Measurements from ENCODE around the gene BORCS8. TPM values are rescaled to one million over a fixed set of nuclear protein-coding genes. Genes with fewer than 3 reads are reported as not detected.

Gene BORCS8
- polyA plus RNA-seq, 1 of the 3 experiments (the other 2 are of a cell fraction), result 36.4 TPM

- Histone ChIP-seq H3K9me2 (no peaks in the 10 kb centered on the region), H3K36me3 (replicated peaks in 1 of 2; ENCODE audit: control insufficient read depth in 1 of 2, insufficient read depth in 2 of 2, low read length in 1 of 2) (peaks cover 0 to 9% of the 10 kb centered on the region in 2 experiments), H3K79me2 (ENCODE audit: insufficient read depth) (no peaks in the 10 kb centered on the region), H2AFZ (ENCODE audit: low read depth) (no peak overlapping the region), H3F3A (replicated peaks; ENCODE audit: insufficient read depth) (no peaks in the 10 kb centered on the region), H3K4me3 (ENCODE audit: low read depth in 2 of 2, low read length in 1 of 2) (no peak overlapping the region), H3K4me2 (no peak overlapping the region), H3K27ac (ENCODE audit: low read depth in 2 of 2, low read length in 1 of 2) (no peak overlapping the region), H3K4me1 (ENCODE audit: control insufficient read depth in 1 of 2, insufficient read depth in 2 of 2, low read depth in 1 of 2, low read length in 1 of 2) (no peaks in the 10 kb centered on the region), H3K27me3 (ENCODE audit: insufficient read depth) (no peaks in the 10 kb centered on the region), H3K9ac (no peak overlapping the region), H3K9me3 (no peaks in the 10 kb centered on the region), H4K20me1 (ENCODE audit: insufficient read depth) (no peaks in the 10 kb centered on the region)
- ChIA-PET CTCF (interaction anchor here (1.1 to 1.3 kb wide), 3 partner anchors 12 to 36 kb away, joined by 3 to 4 read pairs (median 4); no protein-coding TSS in a partner anchor), POLR2A (no interaction called here)
- WGBS (ENCODE audit: low lambda C conversion rate), result 89% methylated on average over 10 of the region's 13 CpGs
- TF ChIP-seq SMC3 (IDR thresholded peaks at IDR 0.05; ENCODE audit: low read depth, low read length) (no peak), SIN3A (IDR thresholded peaks at IDR 0.05; ENCODE audit: borderline replicate concordance, low read depth, low read length) (no peak), GABPA (IDR thresholded peaks at IDR 0.05; ENCODE audit: low read depth) (no peak), USF1 (IDR thresholded peaks at IDR 0.05; ENCODE audit: borderline replicate concordance, low read depth) (no peak), NRF1 (IDR thresholded peaks at IDR 0.05; ENCODE audit: low read depth, low read length) (no peak), CTCF (IDR thresholded peaks at IDR 0.05) (no peak), RXRA (IDR thresholded peaks at IDR 0.05; ENCODE audit: borderline replicate concordance, low read depth) (no peak), USF2 (IDR thresholded peaks at IDR 0.05; ENCODE audit: borderline replicate concordance, low read depth, low read length) (no peak), IRF3 (IDR thresholded peaks at IDR 0.05; ENCODE audit: low read depth, low read length) (no peak), TEAD4 (IDR thresholded peaks at IDR 0.05; ENCODE audit: borderline replicate concordance, insufficient read depth) (no peak), EP300 (IDR thresholded peaks at IDR 0.05; ENCODE audit: borderline replicate concordance in 1 of 2, low read depth in 1 of 2, low read length in 1 of 2) (no peak), MEF2A (IDR thresholded peaks at IDR 0.05; ENCODE audit: borderline replicate concordance, low read depth) (no peak)
- no peak for DNase-seq
Observed at GRCh38 chr19:19152668-19153384, 39.1 kb downstream of the BORCS8 start.
